Uterus (tissue), 2 donors: Measurements from ENCODE around the gene NPL.

Experiments
- CTCF ChIP-seq, 4 experiments: fragments of 200-600 bp in 2 of 4; fragments of 450-650 bp in 2 of 4; sonication (generic) in 2 of 4; IDR thresholded peaks; one replicate each; pipeline ENCODE4 v1.5.1; 2016 to 2019; ENCODE audit warnings: antibody characterized with exemption in 4 of 4, mild to moderate bottlenecking in 2 of 4, moderate library complexity in 1 of 4
- POLR2A ChIP-seq, 2 donors: fragments of 450-650 bp; IDR thresholded peaks; one replicate each; pipeline ENCODE4 v1.6.1; 2016; ENCODE audit warnings: antibody characterized with exemption in 2 of 2, mild to moderate bottlenecking in 1 of 2, moderate library complexity in 1 of 2

- no peak for TF ChIP-seq CTCF (IDR thresholded peaks at IDR 0.05)
- TF ChIP-seq POLR2A (IDR thresholded peaks at IDR 0.05) = no peak
These were observed 14.3 kb downstream of the NPL start for GRCh38 chr1:182803846-182804245.
